ENCODE results near the gene CHMP6.

GRCh38 chr17:81043725-81044427 lies 52.2 kb downstream of the CHMP6 start:
- TF ChIP-seq CTCF (IDR thresholded peaks at IDR 0.05) (no peak), POLR2A (IDR thresholded peaks at IDR 0.05) (peak in 1 of 3 donors; percentile 23)
